PC-3 (cell line): ENCODE data around the gene TMEM125. TPM values are rescaled to one million over a fixed set of nuclear protein-coding genes. Genes with fewer than 3 reads are reported as not detected.

ENCODE experiments used
- ATAC-seq: fragments of 200-7000 bp; cut with Tn5 transposase; 2 replicates; pipeline ENCODE4 v1.9.1; 2020; ENCODE audit warnings: mild to moderate bottlenecking, moderate library complexity
- BruUV-seq: library from RNA; stranded (reverse); fragments of 400-500 nt; replicated peaks from 2 replicates; lab custom pipeline; 2021; lab: Mats Ljungman, UMichigan
- CTCF ChIA-PET: fragments of 300-600 bp; sonication (Branson Sonifier 250); formaldehyde crosslinking; loops from one replicate; lab custom pipeline; 2022; ENCODE audit warnings: antibody characterized with exemption; lab: Charles Lee
- POLR2A ChIA-PET: fragments of 300-600 bp; sonication (Branson Sonifier 250); formaldehyde crosslinking; loops from one replicate; lab custom pipeline; 2022; ENCODE audit warnings: antibody characterized with exemption; ENCODE audit not compliant: unreplicated experiment; lab: Charles Lee
- DNase-seq: peaks from one replicate; pipeline ENCODE4 v3.0.0-alpha.2; 2015
- H2AFZ ChIP-seq: fragments of 300-600 bp; sonication (generic); 2 replicates; pipeline ENCODE4 v1.6.0; 2016; ENCODE audit warnings: antibody characterized with exemption, low read length
- H3F3A ChIP-seq: fragments of 300-600 bp; sonication (generic); one replicate; pipeline ENCODE4 v1.6.0; 2017; ENCODE audit warnings: antibody characterized with exemption, low read length, control low read depth, mild to moderate bottlenecking; ENCODE audit not compliant: unreplicated experiment
- H3K27ac ChIP-seq: fragments of 300-600 bp; sonication (generic); 2 replicates; pipeline ENCODE4 v1.5.1; 2016; ENCODE audit warnings: mild to moderate bottlenecking, low read length
- H3K27me3 ChIP-seq: fragments of 300-600 bp; sonication (generic); 2 replicates; pipeline ENCODE4 v1.6.1; 2016; ENCODE audit warnings: low read length, mixed read lengths
- H3K36me3 ChIP-seq: fragments of 300-600 bp; sonication (generic); 2 replicates; pipeline ENCODE4 v1.6.1; 2016; ENCODE audit warnings: low read depth, mixed run types, low read length, mixed read lengths
- H3K4me1 ChIP-seq: fragments of 300-600 bp; sonication (generic); 2 replicates; pipeline ENCODE4 v1.5.1; 2016; ENCODE audit warnings: low read length; ENCODE audit not compliant: insufficient read depth
- H3K4me2 ChIP-seq: fragments of 300-600 bp; sonication (generic); 2 replicates; pipeline ENCODE4 v1.6.0; 2016; ENCODE audit warnings: low read length
- H3K4me3 ChIP-seq: fragments of 300-600 bp; sonication (generic); 2 replicates; pipeline ENCODE4 v1.5.1; 2016; ENCODE audit warnings: mild to moderate bottlenecking, low read length, mixed read lengths
- H3K79me2 ChIP-seq: fragments of 300-600 bp; sonication (generic); 2 replicates; pipeline ENCODE4 v1.6.1; 2017; ENCODE audit warnings: low read length, mixed read lengths
- H3K9ac ChIP-seq: fragments of 300-600 bp; sonication (generic); 2 replicates; pipeline ENCODE4 v1.6.0; 2016; ENCODE audit warnings: mild to moderate bottlenecking, low read length
- H3K9me2 ChIP-seq: fragments of 300-600 bp; sonication (generic); replicated peaks from 2 replicates; pipeline ENCODE4 v1.6.1; 2016; ENCODE audit warnings: mixed run types, low read length, mixed read lengths
- H3K9me3 ChIP-seq: fragments of 300-600 bp; sonication (generic); 2 replicates; pipeline ENCODE4 v1.6.1; 2016; ENCODE audit warnings: low read length, mixed read lengths
- H4K20me1 ChIP-seq: fragments of 300-600 bp; sonication (generic); 2 replicates; pipeline ENCODE4 v1.6.1; 2016; ENCODE audit warnings: low read length, mixed read lengths
- EZH2 ChIP-seq: fragments of 300-600 bp; sonication (generic); IDR thresholded peaks from one replicate; pipeline ENCODE4 v1.6.1; 2017; ENCODE audit warnings: antibody characterized with exemption, mild to moderate bottlenecking, low read length; ENCODE audit not compliant: unreplicated experiment
- EZH2phosphoT487 ChIP-seq: fragments of 300-600 bp; sonication (generic); IDR thresholded peaks from 2 replicates; pipeline ENCODE4 v1.6.1; 2018; ENCODE audit warnings: mild to moderate bottlenecking, antibody characterized with exemption, low read length, borderline replicate concordance
- intact Hi-C: fragments of 100-400 bp; cut with micrococcal nuclease; formaldehyde crosslinking; loops from 2 replicates; pipeline ENCODE4 v1.9.0; 2023
- total RNA-seq: library from RNA; depleted of rRNA; stranded (reverse); fragments of >200 nt; gene quantifications from 2 replicates; pipeline ENCODE4 v1.2.3, GENCODE V29; 2014
- TF ChIP-seq, protein P1 (sequence below): fragments of 300-600 bp; sonication (generic); conservative IDR thresholded peaks from 2 replicates; pipeline ENCODE4 v1.5.1; 2017; ENCODE audit warnings: antibody characterized with exemption, low read depth, mild to moderate bottlenecking, low read length

The TMEM125 gene
- total RNA-seq, 1 experiment from 2014 or later = 9.8 TPM

DNA sequence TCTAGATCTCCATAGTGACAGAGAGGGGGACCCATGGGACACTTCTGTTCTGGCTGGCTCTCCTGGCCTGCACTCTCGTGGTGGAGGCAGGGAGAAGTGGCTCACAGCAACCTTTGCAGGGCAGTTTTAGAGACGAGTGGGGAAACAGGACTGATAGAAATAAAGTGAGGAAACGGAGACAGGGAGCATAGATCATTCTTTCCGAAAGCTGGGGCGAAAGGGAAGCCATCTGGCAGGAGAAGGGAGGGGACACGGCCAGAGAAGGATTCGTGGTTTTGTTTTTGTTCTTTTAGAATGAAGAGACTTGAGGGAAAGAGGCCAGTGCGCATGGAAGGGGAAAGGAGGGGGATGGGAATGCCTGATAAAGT is 34.5 kb downstream of the TMEM125 start:
- no peak overlapping the region for H3K9ac ChIP-seq

DNA sequence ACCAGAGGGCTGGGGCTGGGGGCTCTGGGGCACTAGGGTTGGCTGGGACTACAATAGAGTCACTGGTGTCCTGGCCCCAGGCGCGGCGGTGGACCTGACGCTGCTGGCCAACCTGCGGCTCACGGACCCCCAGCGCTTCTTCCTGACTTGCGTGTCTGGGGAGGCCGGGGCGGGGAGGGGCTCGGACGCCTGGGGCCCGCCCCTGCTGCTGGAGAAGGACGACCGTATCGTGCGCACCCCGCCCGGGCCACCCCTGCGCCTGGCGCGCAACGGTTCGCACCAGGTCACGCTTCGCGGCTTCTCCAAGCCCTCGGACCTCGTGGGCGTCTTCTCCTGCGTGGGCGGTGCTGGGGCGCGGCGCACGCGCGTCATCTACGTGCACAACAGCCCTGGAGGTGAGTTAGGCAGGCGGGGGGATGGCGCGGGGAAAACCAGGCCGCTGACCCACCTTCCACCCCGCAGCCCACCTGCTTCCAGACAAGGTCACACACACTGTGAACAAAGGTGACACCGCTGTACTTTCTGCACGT is 35.1 kb downstream of the TMEM125 start:
- no peaks in the 10 kb centered on the region for H3K4me1 ChIP-seq
- DNase-seq = no peak
- no peak for ATAC-seq
- H3K79me2 ChIP-seq = no peaks in the 10 kb centered on the region
- H4K20me1 ChIP-seq = no peaks in the 10 kb centered on the region
- CTCF ChIA-PET = no interaction called here
- intact Hi-C loops = no loop called here
- no TSS peak for BruUV-seq
- H2AFZ ChIP-seq = no peak overlapping the region
- no peak overlapping the region for H3K27ac ChIP-seq
- H3K9me2 ChIP-seq = no peaks in the 10 kb centered on the region
- H3F3A ChIP-seq = no peaks in the 10 kb centered on the region
- no peaks in the 10 kb centered on the region for H3K27me3 ChIP-seq
- no peak overlapping the region for H3K4me3 ChIP-seq
- no peaks in the 10 kb centered on the region for H3K9me3 ChIP-seq
- POLR2A ChIA-PET = no interaction called here
- H3K36me3 ChIP-seq = no peaks in the 10 kb centered on the region
- TF ChIP-seq, protein P1, sequence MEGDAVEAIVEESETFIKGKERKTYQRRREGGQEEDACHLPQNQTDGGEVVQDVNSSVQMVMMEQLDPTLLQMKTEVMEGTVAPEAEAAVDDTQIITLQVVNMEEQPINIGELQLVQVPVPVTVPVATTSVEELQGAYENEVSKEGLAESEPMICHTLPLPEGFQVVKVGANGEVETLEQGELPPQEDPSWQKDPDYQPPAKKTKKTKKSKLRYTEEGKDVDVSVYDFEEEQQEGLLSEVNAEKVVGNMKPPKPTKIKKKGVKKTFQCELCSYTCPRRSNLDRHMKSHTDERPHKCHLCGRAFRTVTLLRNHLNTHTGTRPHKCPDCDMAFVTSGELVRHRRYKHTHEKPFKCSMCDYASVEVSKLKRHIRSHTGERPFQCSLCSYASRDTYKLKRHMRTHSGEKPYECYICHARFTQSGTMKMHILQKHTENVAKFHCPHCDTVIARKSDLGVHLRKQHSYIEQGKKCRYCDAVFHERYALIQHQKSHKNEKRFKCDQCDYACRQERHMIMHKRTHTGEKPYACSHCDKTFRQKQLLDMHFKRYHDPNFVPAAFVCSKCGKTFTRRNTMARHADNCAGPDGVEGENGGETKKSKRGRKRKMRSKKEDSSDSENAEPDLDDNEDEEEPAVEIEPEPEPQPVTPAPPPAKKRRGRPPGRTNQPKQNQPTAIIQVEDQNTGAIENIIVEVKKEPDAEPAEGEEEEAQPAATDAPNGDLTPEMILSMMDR = no peak
- TF ChIP-seq EZH2 (no peak), EZH2phosphoT487 (no peak)
- H3K9ac ChIP-seq = no peak overlapping the region
- no peak overlapping the region for H3K4me2 ChIP-seq

More for the DNA sequence above, 34.5 kb downstream of the TMEM125 start:
- H3K27me3 ChIP-seq = no peaks in the 10 kb centered on the region
- DNase-seq (no peak), ATAC-seq (no peak)
- no peak overlapping the region for H3K4me2 ChIP-seq
- no peaks in the 10 kb centered on the region for H3K9me3 ChIP-seq
- H2AFZ ChIP-seq = no peak overlapping the region
- H3F3A ChIP-seq = no peaks in the 10 kb centered on the region
- H3K9me2 ChIP-seq = no peaks in the 10 kb centered on the region
- no TSS peak for BruUV-seq
- no peaks in the 10 kb centered on the region for H3K36me3 ChIP-seq
- H4K20me1 ChIP-seq = no peaks in the 10 kb centered on the region
- POLR2A ChIA-PET = no interaction called here
- H3K27ac ChIP-seq = no peak overlapping the region
- TF ChIP-seq, protein P1 = no peak
- TF ChIP-seq EZH2phosphoT487 (no peak), EZH2 (no peak)
- H3K79me2 ChIP-seq = no peaks in the 10 kb centered on the region
- H3K4me3 ChIP-seq = no peak overlapping the region
- intact Hi-C loops = no loop called here
- no peaks in the 10 kb centered on the region for H3K4me1 ChIP-seq
- CTCF ChIA-PET = no interaction called here

DNA sequence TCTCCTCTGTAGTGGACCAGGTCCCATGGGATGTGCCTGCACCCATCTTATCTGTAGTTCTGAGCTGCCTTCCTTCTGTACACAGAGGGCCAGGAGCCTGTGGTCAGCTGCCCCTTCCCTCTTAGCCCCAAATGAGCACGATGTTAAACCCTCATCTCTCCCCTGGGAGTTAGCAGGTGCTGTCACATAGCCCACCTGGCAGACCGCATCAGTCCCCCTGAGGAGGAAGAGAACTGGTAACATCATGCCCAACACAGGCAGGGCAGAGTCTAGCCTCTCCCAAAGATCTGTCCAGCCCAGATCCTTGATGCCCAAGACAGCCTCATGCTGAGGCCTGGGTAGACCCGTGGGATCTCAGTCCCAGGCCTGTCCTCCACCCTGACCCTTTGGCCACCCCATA is 35.7 kb downstream of the TMEM125 start:
- Histone ChIP-seq H3K4me2 (no peak overlapping the region), H3K36me3 (no peaks in the 10 kb centered on the region), H2AFZ (no peak overlapping the region), H3K4me1 (no peaks in the 10 kb centered on the region), H3K9ac (no peak overlapping the region), H3K79me2 (no peaks in the 10 kb centered on the region), H3K9me2 (no peaks in the 10 kb centered on the region), H3F3A (no peaks in the 10 kb centered on the region), H4K20me1 (no peaks in the 10 kb centered on the region), H3K27me3 (no peaks in the 10 kb centered on the region), H3K9me3 (no peaks in the 10 kb centered on the region), H3K4me3 (no peak overlapping the region), H3K27ac (no peak overlapping the region)
- POLR2A ChIA-PET = no interaction called here
- no peak for DNase-seq
- ATAC-seq = no peak
- intact Hi-C loops = no loop called here
- TF ChIP-seq EZH2phosphoT487 = no peak
- no peak for TF ChIP-seq EZH2
- TF ChIP-seq, protein P1 = no peak
- BruUV-seq = no TSS peak
- CTCF ChIA-PET = no interaction called here
